ENCODE measurements around the gene CYP27B1. TPM values are rescaled to one million over a fixed set of nuclear protein-coding genes. Genes with fewer than 3 reads are reported as not detected.

CYP27B1 gene
- total RNA-seq, 4 donors from 2014 or later, result 0.40 to 2.5 (median 2.3) TPM; not detected in 1

GRCh38 chr12:57730336-57731067 lies 36.4 kb downstream of the CYP27B1 start:
- no peak for DNase-seq
- peaks cover 3 to 19% (median 10%) of the 10 kb centered on the region in 4 donors for H3K4me1 ChIP-seq
- H3K4me3 ChIP-seq, result no peak overlapping the region
- peaks cover 58% of the 10 kb centered on the region for H3K27me3 ChIP-seq
- no peak overlapping the region for H3K27ac ChIP-seq
- TF ChIP-seq CTCF (IDR thresholded peaks at IDR 0.05) (no peak), POLR2A (IDR thresholded peaks at IDR 0.05) (no peak), EP300 (IDR thresholded peaks at IDR 0.05; ENCODE audit: low read depth) (no peak), POLR2AphosphoS5 (IDR thresholded peaks at IDR 0.05) (no peak)
- H3K9me3 ChIP-seq, result no peaks in the 10 kb centered on the region
- in situ Hi-C loops (cut with MboI; ENCODE audit: low pct_ligation_motif_present in 1 of 4, low pct_unique_long_range_greater_than_20kb in 1 of 4, low sequenced_read_pairs in 3 of 4), result no loop called here
- WGBS, 2 donors (ENCODE audit: low coverage in 1 of 2), result 86 to 87% methylated on average over 3 to 13 of the region's 13 CpGs
- no peaks in the 10 kb centered on the region for H3K36me3 ChIP-seq
- intact Hi-C loops (cut with DNase I; ENCODE audit: low total_unique reads), result no loop called here

GRCh38 chr12:57729321-57729844 lies 37.5 kb downstream of the CYP27B1 start:
- Histone ChIP-seq H3K4me3 (no peak overlapping the region), H3K27me3 (peaks cover 46% of the 10 kb centered on the region), H3K27ac (no peak overlapping the region), H3K36me3 (no peaks in the 10 kb centered on the region), H3K4me1 (peaks cover 3 to 17% (median 9%) of the 10 kb centered on the region in 4 donors), H3K9me3 (no peaks in the 10 kb centered on the region)
- WGBS, 2 donors (ENCODE audit: low coverage in 1 of 2), result 6 to 45% methylated on average over 2 to 5 of the region's 5 CpGs
- intact Hi-C loops (cut with DNase I; ENCODE audit: low total_unique reads), result no loop called here
- DNase-seq, result no peak
- in situ Hi-C loops (cut with MboI; ENCODE audit: low pct_ligation_motif_present in 1 of 4, low pct_unique_long_range_greater_than_20kb in 1 of 4, low sequenced_read_pairs in 3 of 4), result no loop called here
- TF ChIP-seq EP300 (IDR thresholded peaks at IDR 0.05; ENCODE audit: low read depth) (no peak), POLR2AphosphoS5 (IDR thresholded peaks at IDR 0.05) (no peak), POLR2A (IDR thresholded peaks at IDR 0.05) (no peak), CTCF (IDR thresholded peaks at IDR 0.05) (no peak)

GRCh38 chr12:57727758-57728395 lies 39.0 kb downstream of the CYP27B1 start:
- DNase-seq, result no peak
- Histone ChIP-seq H3K27me3 (peaks cover 37% of the 10 kb centered on the region), H3K36me3 (no peaks in the 10 kb centered on the region), H3K4me3 (no peak overlapping the region), H3K27ac (no peak overlapping the region), H3K4me1 (peaks cover 3 to 17% (median 9%) of the 10 kb centered on the region in 4 donors), H3K9me3 (no peaks in the 10 kb centered on the region)
- in situ Hi-C loops (cut with MboI; ENCODE audit: low pct_ligation_motif_present in 1 of 4, low pct_unique_long_range_greater_than_20kb in 1 of 4, low sequenced_read_pairs in 3 of 4), result no loop called here
- TF ChIP-seq POLR2A (IDR thresholded peaks at IDR 0.05), result no peak
- no peak for TF ChIP-seq POLR2AphosphoS5 (IDR thresholded peaks at IDR 0.05)
- TF ChIP-seq CTCF (IDR thresholded peaks at IDR 0.05), result no peak
- no peak for TF ChIP-seq EP300 (IDR thresholded peaks at IDR 0.05; ENCODE audit: low read depth)
- intact Hi-C loops (cut with DNase I; ENCODE audit: low total_unique reads), result no loop called here
- 37 to 56% methylated on average over 11 to 20 of the region's 21 CpGs for WGBS, 2 donors (ENCODE audit: low coverage in 1 of 2)
